ENCODE results near the gene TEAD1. TPM values are rescaled to one million over a fixed set of nuclear protein-coding genes. Genes with fewer than 3 reads are reported as not detected.
"Not testable (repeated sequence)": the region's sequence is repeated elsewhere in the genome, so short reads cannot be mapped to it uniquely, and the experiment has no call there.

TEAD1 gene
- polyA plus RNA-seq, 2 donors = 10.4 to 11.2 TPM

- Histone ChIP-seq H3K4me3 (ENCODE audit: low read depth in 1 of 2, low read length in 2 of 2) (no peak overlapping the region), H3K4me1 (ENCODE audit: control insufficient read depth in 2 of 2, insufficient read depth in 2 of 2, low read length in 1 of 2) (peaks cover 4 to 9% of the 10 kb centered on the region in 2 donors), H3K9me3 (ENCODE audit: control insufficient read depth in 2 of 2, insufficient read depth in 1 of 2, low read depth in 1 of 2, low read length in 1 of 2) (no peaks in the 10 kb centered on the region)
Measured at GRCh38 chr11:12752868-12753524, 78.8 kb downstream of the TEAD1 start.

DNA sequence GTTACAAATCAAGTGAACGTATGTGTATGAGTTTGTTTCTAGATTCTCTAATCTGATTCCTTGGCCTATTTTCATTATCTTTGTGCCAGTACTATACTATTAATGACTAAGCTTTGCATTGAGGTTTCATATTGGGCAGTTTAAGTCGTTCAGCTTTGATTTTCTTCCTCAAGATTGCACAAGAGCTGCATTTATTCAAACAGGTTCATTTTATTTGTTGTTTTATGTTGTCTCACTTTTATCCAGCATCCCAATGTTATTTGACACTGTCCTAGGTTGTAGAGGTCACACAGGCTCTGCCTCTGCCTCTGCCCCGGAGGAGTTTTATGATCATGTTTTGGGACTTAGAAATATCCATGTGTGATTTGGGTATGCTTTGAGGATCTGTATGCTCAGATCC lies 79.8 kb downstream of the TEAD1 start:
- peak overlapping the region in 1 of 2 donors; percentile 42 for H3K27ac ChIP-seq (ENCODE audit: low read depth in 2 of 2, low read length in 1 of 2)
- H3K9me3 ChIP-seq (ENCODE audit: control insufficient read depth in 2 of 2, insufficient read depth in 1 of 2, low read depth in 1 of 2, low read length in 1 of 2) = no peaks in the 10 kb centered on the region
- 62 to 66% methylated on average over 3 of the region's 3 CpGs for WGBS, 2 donors
- no peaks in the 10 kb centered on the region for H3K36me3 ChIP-seq (ENCODE audit: control insufficient read depth in 2 of 2, insufficient read depth in 2 of 2, low read length in 1 of 2)
- H3K4me1 ChIP-seq (ENCODE audit: control insufficient read depth in 2 of 2, insufficient read depth in 2 of 2, low read length in 1 of 2) = peaks cover 4 to 9% of the 10 kb centered on the region in 2 donors
- H3K27me3 ChIP-seq (ENCODE audit: control insufficient read depth in 1 of 2, insufficient read depth in 2 of 2, low read length in 2 of 2) = no peaks in the 10 kb centered on the region
- no peak overlapping the region for H3K4me3 ChIP-seq (ENCODE audit: low read depth in 1 of 2, low read length in 2 of 2)

More at GRCh38 chr11:12752868-12753524, 78.8 kb downstream of the TEAD1 start:
- 97% methylated on average over 8 of the region's 8 CpGs for WGBS, 2 donors
- no peak overlapping the region for H3K27ac ChIP-seq (ENCODE audit: low read depth in 2 of 2, low read length in 1 of 2)
- H3K36me3 ChIP-seq (ENCODE audit: control insufficient read depth in 2 of 2, insufficient read depth in 2 of 2, low read length in 1 of 2) = no peaks in the 10 kb centered on the region
- no peaks in the 10 kb centered on the region for H3K27me3 ChIP-seq (ENCODE audit: control insufficient read depth in 1 of 2, insufficient read depth in 2 of 2, low read length in 2 of 2)

DNA sequence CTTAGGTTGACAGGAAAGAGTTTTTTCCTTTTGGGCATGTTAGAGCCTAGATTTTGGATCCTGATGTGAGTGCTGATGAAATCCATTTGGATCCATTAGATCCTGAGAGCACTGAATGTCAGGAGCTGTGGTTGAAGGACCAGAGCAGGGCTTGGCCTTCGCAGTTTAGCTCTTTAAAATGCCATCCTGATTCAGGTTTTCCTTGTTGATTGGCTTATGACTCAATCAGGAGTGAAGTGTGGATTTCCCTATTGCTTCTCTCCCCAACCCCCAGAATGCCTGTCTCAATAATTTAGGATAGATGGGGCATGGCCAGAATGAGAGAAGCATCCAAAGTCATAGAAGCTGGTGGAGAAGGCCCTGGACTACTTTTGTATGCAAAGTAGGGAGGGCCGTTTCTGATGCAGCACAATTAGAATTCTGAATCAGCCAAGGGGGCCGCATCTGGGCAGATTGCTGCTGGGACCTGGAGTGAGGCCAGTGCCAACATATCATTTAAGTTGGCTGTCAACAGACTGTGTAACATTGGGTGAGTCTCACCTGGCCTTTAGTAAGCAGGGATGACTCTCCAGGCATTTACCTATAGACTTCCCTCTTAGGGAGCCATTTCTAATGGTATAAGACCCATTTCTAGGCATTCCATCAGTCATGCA lies 80.5 kb downstream of the TEAD1 start:
- peaks cover 4 to 5% of the 10 kb centered on the region in 2 donors for H3K4me1 ChIP-seq (ENCODE audit: control insufficient read depth in 2 of 2, insufficient read depth in 2 of 2, low read length in 1 of 2)

DNA sequence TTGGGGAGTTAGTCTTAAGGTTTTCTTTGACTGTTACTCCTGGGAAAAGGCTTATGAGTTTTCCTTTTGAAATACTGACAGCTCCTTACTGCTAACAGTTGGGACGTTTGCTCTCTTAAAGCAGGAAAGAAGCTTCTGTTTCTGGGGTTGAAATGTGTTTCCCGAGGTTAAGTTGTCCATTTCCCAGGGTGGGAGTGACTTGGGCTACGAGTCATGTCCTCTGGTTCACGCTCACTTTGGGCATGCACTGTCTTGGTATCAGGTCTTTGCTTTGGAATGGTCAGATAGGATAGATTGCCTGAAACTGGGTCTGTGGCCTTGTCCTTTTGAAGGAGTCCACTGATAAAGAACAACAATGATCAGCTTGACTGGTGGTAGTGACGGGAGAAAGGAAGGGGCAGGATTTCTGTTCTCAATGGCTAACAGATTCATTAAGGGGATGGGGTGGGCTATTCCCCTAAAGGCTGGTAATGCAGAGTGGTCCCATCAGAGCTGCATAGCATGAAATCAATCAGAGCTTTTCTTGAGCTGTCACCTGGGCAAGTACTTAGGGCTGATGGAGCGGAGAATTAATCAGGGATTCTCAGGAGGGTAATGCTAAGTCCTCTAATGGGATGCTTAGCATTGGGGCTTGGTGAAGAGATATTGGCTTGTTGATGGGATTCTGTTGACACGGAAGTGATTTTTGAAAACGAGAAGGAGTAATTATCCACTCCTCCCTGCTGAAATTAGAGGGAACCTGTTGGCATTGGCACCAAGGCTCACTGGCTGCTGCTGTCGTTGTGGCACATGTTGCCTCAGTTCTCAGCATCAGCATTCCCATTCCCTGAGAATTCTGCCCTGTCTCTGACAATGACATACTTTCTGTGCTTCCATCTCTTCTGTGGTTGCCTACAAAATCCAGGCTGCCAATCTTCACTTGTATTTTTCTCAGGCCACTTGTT lies 81.6 kb downstream of the TEAD1 start:
- no peaks in the 10 kb centered on the region for H3K4me1 ChIP-seq (ENCODE audit: control insufficient read depth in 2 of 2, insufficient read depth in 2 of 2, low read length in 1 of 2)
- no peaks in the 10 kb centered on the region for H3K9me3 ChIP-seq (ENCODE audit: control insufficient read depth in 2 of 2, insufficient read depth in 1 of 2, low read depth in 1 of 2, low read length in 1 of 2)
- WGBS, 2 donors = 80 to 84% methylated on average over 9 of the region's 9 CpGs
- no peak overlapping the region for H3K27ac ChIP-seq (ENCODE audit: low read depth in 2 of 2, low read length in 1 of 2)
- no peaks in the 10 kb centered on the region for H3K36me3 ChIP-seq (ENCODE audit: control insufficient read depth in 2 of 2, insufficient read depth in 2 of 2, low read length in 1 of 2)
- H3K4me3 ChIP-seq (ENCODE audit: low read depth in 1 of 2, low read length in 2 of 2) = no peak overlapping the region
- H3K27me3 ChIP-seq (ENCODE audit: control insufficient read depth in 1 of 2, insufficient read depth in 2 of 2, low read length in 2 of 2) = no peaks in the 10 kb centered on the region

More for the DNA sequence above, 80.5 kb downstream of the TEAD1 start:
- H3K4me3 ChIP-seq (ENCODE audit: low read depth in 1 of 2, low read length in 2 of 2) = no peak overlapping the region
- H3K9me3 ChIP-seq (ENCODE audit: control insufficient read depth in 2 of 2, insufficient read depth in 1 of 2, low read depth in 1 of 2, low read length in 1 of 2) = no peaks in the 10 kb centered on the region
- H3K36me3 ChIP-seq (ENCODE audit: control insufficient read depth in 2 of 2, insufficient read depth in 2 of 2, low read length in 1 of 2) = no peaks in the 10 kb centered on the region
- peak overlapping the region in 1 of 2 donors; percentile 29 for H3K27ac ChIP-seq (ENCODE audit: low read depth in 2 of 2, low read length in 1 of 2)
- no peaks in the 10 kb centered on the region for H3K27me3 ChIP-seq (ENCODE audit: control insufficient read depth in 1 of 2, insufficient read depth in 2 of 2, low read length in 2 of 2)
- WGBS, 2 donors = 62 to 73% methylated on average over 3 of the region's 3 CpGs

GRCh38 chr11:12756454-12756806 lies 82.2 kb downstream of the TEAD1 start:
- Histone ChIP-seq H3K36me3 (ENCODE audit: control insufficient read depth in 2 of 2, insufficient read depth in 2 of 2, low read length in 1 of 2) (no peaks in the 10 kb centered on the region), H3K4me1 (ENCODE audit: control insufficient read depth in 2 of 2, insufficient read depth in 2 of 2, low read length in 1 of 2) (no peaks in the 10 kb centered on the region), H3K27me3 (ENCODE audit: control insufficient read depth in 1 of 2, insufficient read depth in 2 of 2, low read length in 2 of 2) (no peaks in the 10 kb centered on the region), H3K9me3 (ENCODE audit: control insufficient read depth in 2 of 2, insufficient read depth in 1 of 2, low read depth in 1 of 2, low read length in 1 of 2) (no peaks in the 10 kb centered on the region), H3K27ac (ENCODE audit: low read depth in 2 of 2, low read length in 1 of 2) (no peak overlapping the region), H3K4me3 (ENCODE audit: low read depth in 1 of 2, low read length in 2 of 2) (no peak overlapping the region)
- 83 to 89% methylated on average over 1 of the region's 1 CpG for WGBS, 2 donors

GRCh38 chr11:12756867-12757266 lies 82.6 kb downstream of the TEAD1 start:
- H3K36me3 ChIP-seq (ENCODE audit: control insufficient read depth in 2 of 2, insufficient read depth in 2 of 2, low read length in 1 of 2) = no peaks in the 10 kb centered on the region
- H3K27ac ChIP-seq (ENCODE audit: low read depth in 2 of 2, low read length in 1 of 2) = no peak overlapping the region
- WGBS, 2 donors = 66 to 80% methylated on average over 3 of the region's 3 CpGs
- no peaks in the 10 kb centered on the region for H3K9me3 ChIP-seq (ENCODE audit: control insufficient read depth in 2 of 2, insufficient read depth in 1 of 2, low read depth in 1 of 2, low read length in 1 of 2)
- H3K27me3 ChIP-seq (ENCODE audit: control insufficient read depth in 1 of 2, insufficient read depth in 2 of 2, low read length in 2 of 2) = no peaks in the 10 kb centered on the region
- H3K4me1 ChIP-seq (ENCODE audit: control insufficient read depth in 2 of 2, insufficient read depth in 2 of 2, low read length in 1 of 2) = no peaks in the 10 kb centered on the region
- H3K4me3 ChIP-seq (ENCODE audit: low read depth in 1 of 2, low read length in 2 of 2) = no peak overlapping the region

- Histone ChIP-seq H3K4me1 (ENCODE audit: control insufficient read depth in 2 of 2, insufficient read depth in 2 of 2, low read length in 1 of 2) (no peaks in the 10 kb centered on the region), H3K27me3 (ENCODE audit: control insufficient read depth in 1 of 2, insufficient read depth in 2 of 2, low read length in 2 of 2) (no peaks in the 10 kb centered on the region), H3K4me3 (ENCODE audit: low read depth in 1 of 2, low read length in 2 of 2) (no peak overlapping the region), H3K9me3 (ENCODE audit: control insufficient read depth in 2 of 2, insufficient read depth in 1 of 2, low read depth in 1 of 2, low read length in 1 of 2) (no peaks in the 10 kb centered on the region), H3K36me3 (ENCODE audit: control insufficient read depth in 2 of 2, insufficient read depth in 2 of 2, low read length in 1 of 2) (no peaks in the 10 kb centered on the region), H3K27ac (ENCODE audit: low read depth in 2 of 2, low read length in 1 of 2) (no peak overlapping the region)
- 55 to 59% methylated on average over 2 of the region's 2 CpGs for whole genome bisulfite sequencing, 2 donors
Measured at GRCh38 chr11:12757416-12757815, 83.2 kb downstream of the TEAD1 start.

DNA sequence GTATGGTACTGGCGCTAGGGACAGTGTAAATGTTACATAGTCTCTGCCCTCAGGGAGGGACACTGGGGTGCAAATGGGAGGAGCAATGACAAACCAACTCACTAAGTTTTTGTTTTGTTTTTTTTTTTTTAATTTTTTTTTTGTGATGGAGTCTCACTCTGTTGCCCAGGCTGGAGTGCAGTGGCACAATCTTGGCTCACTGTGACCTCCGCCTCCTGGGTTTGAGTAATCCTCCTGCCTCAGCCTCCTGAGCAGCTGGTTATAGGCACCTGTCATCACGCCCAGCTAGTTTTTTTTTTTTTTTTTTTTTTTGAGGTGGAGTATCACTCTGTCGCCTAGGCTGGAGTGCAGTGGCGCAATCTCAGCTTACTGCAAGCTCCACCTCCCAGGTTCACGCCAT lies 83.9 kb downstream of the TEAD1 start:
- not testable (repeated sequence) for H3K9me3 ChIP-seq (ENCODE audit: control insufficient read depth in 2 of 2, insufficient read depth in 1 of 2, low read depth in 1 of 2, low read length in 1 of 2); H3K27ac ChIP-seq (ENCODE audit: low read depth in 2 of 2, low read length in 1 of 2); H3K36me3 ChIP-seq (ENCODE audit: control insufficient read depth in 2 of 2, insufficient read depth in 2 of 2, low read length in 1 of 2); H3K4me3 ChIP-seq (ENCODE audit: low read depth in 1 of 2, low read length in 2 of 2); H3K4me1 ChIP-seq (ENCODE audit: control insufficient read depth in 2 of 2, insufficient read depth in 2 of 2, low read length in 1 of 2); H3K27me3 ChIP-seq (ENCODE audit: control insufficient read depth in 1 of 2, insufficient read depth in 2 of 2, low read length in 2 of 2)
- WGBS, 2 donors = 98% methylated on average over 6 of the region's 6 CpGs

DNA sequence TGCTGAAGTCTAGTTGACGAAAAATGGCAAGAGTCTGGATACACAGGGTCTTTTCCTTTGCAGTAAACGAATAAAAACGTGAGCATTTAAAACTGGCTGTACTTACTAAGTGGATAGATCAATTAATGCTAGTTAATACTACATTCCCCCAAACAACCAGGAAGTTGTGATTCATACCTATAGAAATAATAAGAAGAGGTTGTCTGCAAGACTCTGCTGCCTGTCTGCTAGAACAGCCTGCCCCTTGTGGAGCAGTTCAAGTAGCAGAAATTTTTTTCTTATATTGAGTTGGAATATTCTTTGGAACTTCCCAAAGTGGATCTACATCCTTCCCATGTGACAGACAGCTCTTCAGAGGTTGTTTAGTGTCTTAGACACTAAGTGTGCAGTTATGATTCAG lies 86.8 kb downstream of the TEAD1 start:
- no peaks in the 10 kb centered on the region for H3K36me3 ChIP-seq (ENCODE audit: control insufficient read depth in 2 of 2, insufficient read depth in 2 of 2, low read length in 1 of 2)
- peaks cover 0 to 2% of the 10 kb centered on the region in 2 donors for H3K4me1 ChIP-seq (ENCODE audit: control insufficient read depth in 2 of 2, insufficient read depth in 2 of 2, low read length in 1 of 2)
- WGBS, 2 donors = 58 to 70% methylated on average over 3 of the region's 3 CpGs
- H3K27ac ChIP-seq (ENCODE audit: low read depth in 2 of 2, low read length in 1 of 2) = no peak overlapping the region
- H3K9me3 ChIP-seq (ENCODE audit: control insufficient read depth in 2 of 2, insufficient read depth in 1 of 2, low read depth in 1 of 2, low read length in 1 of 2) = no peaks in the 10 kb centered on the region
- H3K27me3 ChIP-seq (ENCODE audit: control insufficient read depth in 1 of 2, insufficient read depth in 2 of 2, low read length in 2 of 2) = no peaks in the 10 kb centered on the region
- no peak overlapping the region for H3K4me3 ChIP-seq (ENCODE audit: low read depth in 1 of 2, low read length in 2 of 2)

Measured in esophagus (tissue), 2 donors.